ENCODE data around the gene SNX8. TPM values are rescaled to one million over a fixed set of nuclear protein-coding genes. Genes with fewer than 3 reads are reported as not detected.

SNX8 gene
- total and polyA plus RNA-seq, 9 of the 15 experiments (the other 6 are each of a cell fraction or from before 2014, with no cell fraction given), result 2.7 to 51.6 (median 16.9) TPM

- TF ChIP-seq CTCF (IDR thresholded peaks at IDR 0.05 in 2 of 3, conservative IDR thresholded peaks at IDR 0.05 in 1 of 3; ENCODE audit: insufficient read depth in 2 of 3, low read depth in 1 of 3, low read length in 3 of 3) (no peak), ZC3H4 (CRISPR knock-in tag; IDR thresholded peaks at IDR 0.05; ENCODE audit: borderline replicate concordance) (no peak), ZNF282 (CRISPR knock-in tag; IDR thresholded peaks at IDR 0.05) (no peak), EP400 (IDR thresholded peaks at IDR 0.05) (peak; percentile 94), ZNF609 (CRISPR knock-in tag; IDR thresholded peaks at IDR 0.05; ENCODE audit: borderline replicate concordance) (no peak), POLR2H (tag; IDR thresholded peaks at IDR 0.05; ENCODE audit: low read depth) (peak; percentile 74), YY1 (IDR thresholded peaks at IDR 0.05; ENCODE audit: borderline replicate concordance in 1 of 3, control insufficient read depth in 1 of 3, extremely low read depth in 1 of 3, insufficient read depth in 3 of 3, insufficient read length in 1 of 3, insufficient replicate concordance in 2 of 3, low read depth in 1 of 3, low read length in 2 of 3) (peak; percentile 72 to 95 (median 90)), ILK (tag; IDR thresholded peaks at IDR 0.05; ENCODE audit: borderline replicate concordance, low read depth) (no peak), DPF2 (IDR thresholded peaks at IDR 0.05) (no peak), BACH1 (tag; IDR thresholded peaks at IDR 0.05) (no peak), FIP1L1 (IDR thresholded peaks at IDR 0.05; ENCODE audit: low read depth, low read length, poor library complexity, severe bottlenecking) (peak; percentile 71), GABPA (tag; conservative IDR thresholded peaks at IDR 0.05; ENCODE audit: low read depth) (peak; percentile 98), KLF1 (tag; IDR thresholded peaks at IDR 0.05) (no peak), KLF10 (CRISPR knock-in tag; IDR thresholded peaks at IDR 0.05) (no peak), HMGN3 (IDR thresholded peaks at IDR 0.05; ENCODE audit: borderline replicate concordance, extremely low read depth, insufficient read length, low read depth, low read length) (no peak), MITF (IDR thresholded peaks at IDR 0.05) (peak; percentile 24; the same call in 1 of the 2 replicates)
Measured at GRCh38 chr7:2241580-2242540, 72.4 kb downstream of the SNX8 start, which contains the start of the genes MRM2 and NUDT1 (continued).

All from K562 (cell line).